Activated CD4-positive, alpha-beta T cell treated with anti-CD3 and anti-CD28 coated beads, Interleukin-2, amount 50 U/mL, for 48 hours (primary cell): ENCODE measurements around the gene CCDC15.
"Not testable (repeated sequence)": the region's sequence is repeated elsewhere in the genome, so short reads cannot be mapped to it uniquely, and the experiment has no call there.

Experiments
- DNase-seq, 2 experiments: peaks; one replicate each; pipeline ENCODE4 v3.0.0-alpha.2; 2020

Gene CCDC15

DNA sequence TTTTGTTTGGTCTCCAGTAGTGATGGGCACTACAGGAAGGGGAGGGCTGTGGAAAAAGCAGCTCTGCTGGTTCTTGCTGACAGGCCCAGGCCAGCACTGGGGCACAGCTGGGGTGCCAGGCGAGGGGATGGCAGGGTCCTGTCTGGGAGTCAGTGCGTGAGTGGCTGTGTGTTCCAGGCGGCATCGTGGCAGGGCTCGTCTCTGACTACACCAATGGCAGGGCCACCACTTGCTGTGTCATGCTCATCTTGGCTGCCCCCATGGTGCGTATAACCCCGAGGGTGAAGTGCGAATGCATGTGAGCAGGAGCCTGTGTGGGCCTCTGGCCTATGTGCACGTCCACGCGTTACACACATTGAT lies 130.0 kb downstream of the CCDC15 start:
- no peak for DNase-seq

DNA sequence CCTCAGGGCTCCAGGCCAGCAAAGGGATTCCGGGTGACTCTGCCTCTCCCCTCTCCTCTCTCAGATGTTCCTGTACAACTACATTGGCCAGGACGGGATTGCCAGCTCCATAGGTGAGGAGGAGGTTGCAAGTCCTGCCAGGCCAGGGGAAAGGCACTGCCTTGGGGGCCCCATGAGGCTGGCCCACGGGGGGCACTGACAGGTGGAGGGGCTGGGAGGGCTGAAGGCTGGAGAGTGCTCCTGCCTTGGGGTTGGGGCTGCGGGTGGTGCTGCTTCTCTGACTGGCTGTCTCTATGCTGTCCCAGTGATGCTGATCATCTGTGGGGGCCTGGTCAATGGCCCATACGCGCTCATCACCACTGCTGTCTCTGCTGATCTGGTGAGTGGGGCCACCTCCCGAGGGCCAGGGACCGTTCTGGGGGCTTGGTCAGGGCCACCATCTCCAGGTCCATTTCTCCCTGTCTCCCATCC lies 130.8 kb downstream of the CCDC15 start:
- DNase-seq: no peak

DNA sequence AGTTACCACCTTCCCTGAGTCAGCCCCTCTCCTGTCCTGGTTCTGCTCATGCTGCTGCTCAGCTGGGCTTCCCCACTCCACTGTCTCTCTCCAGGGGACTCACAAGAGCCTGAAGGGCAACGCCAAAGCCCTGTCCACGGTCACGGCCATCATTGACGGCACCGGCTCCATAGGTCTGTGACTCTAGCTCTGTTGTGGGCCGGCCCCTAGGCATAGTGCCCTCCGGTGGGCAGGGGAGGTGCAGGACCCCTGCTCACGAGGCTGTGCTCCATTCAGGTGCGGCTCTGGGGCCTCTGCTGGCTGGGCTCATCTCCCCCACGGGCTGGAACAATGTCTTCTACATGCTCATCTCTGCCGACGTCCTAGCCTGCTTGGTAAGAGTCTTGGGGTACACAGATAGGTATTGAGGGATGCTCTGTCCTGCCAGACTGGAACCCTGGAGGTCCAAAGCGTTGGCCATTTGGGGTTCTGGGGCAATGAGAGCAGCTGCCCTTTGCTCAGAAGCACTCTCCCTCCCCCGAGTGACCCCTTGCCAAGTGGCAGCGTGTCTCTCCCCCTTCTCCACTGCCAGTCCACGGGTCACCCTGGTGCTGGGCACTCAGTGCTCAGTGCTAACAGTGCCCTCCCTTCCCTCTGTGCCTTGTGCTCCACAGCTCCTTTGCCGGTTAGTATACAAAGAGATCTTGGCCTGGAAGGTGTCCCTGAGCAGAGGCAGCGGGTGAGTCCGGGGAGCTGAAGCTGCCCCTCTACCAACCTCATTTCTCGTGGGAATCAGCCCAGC lies 131.5 kb downstream of the CCDC15 start:
- DNase-seq: no peak

DNA sequence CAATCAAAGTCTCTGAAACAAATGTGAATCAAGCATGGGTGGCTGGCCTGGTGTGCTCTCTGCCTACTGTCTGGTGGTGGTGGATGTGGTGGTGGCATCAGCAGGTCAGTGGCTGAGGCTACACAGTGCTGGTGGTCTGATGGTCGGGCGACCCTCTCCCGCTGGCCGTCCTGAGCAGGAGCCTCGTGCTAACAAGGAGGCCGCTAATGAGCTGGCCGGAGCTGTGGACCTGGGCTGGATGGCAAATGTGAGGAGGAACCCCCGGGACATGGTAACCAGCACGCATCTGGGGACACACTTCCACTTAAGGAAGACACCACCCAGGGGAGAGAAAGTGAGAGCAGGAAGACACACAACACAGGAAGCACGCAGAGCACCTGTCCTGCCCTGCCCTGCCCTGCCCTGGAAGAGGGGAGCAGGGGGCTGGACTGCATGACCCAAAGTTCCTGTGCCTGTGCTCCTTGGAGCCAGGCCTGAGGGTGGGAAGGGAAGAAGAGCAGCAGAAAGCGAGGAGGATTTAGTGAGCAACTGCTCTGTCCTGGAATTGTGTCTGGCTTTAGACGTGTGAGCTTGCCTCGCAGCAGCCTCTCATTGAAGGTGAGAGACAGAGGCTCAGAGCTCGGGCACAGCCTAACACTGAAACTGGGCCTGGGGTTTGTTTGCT lies 132.8 kb downstream of the CCDC15 start:
- DNase-seq: no peak

DNA sequence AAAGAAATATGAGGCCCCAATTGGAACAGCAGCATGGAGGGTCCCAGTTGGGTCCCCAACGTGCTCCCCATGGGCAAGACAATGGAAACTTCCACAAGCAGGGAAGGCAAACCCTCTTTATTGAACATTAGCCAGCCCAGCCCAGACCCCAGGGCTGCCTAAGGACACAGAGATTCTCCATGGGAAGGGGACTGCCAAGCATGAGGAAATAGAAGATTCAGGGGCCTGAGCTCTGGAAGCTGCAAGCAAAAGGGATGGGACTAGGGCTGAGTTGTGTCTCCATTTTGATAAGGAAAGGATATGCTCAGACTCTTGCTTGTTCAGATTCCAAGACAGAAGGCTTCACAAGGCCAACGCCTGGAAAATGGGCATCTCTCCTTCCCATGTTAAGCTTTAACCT lies 134.1 kb downstream of the CCDC15 start:
- no peak for DNase-seq

DNA sequence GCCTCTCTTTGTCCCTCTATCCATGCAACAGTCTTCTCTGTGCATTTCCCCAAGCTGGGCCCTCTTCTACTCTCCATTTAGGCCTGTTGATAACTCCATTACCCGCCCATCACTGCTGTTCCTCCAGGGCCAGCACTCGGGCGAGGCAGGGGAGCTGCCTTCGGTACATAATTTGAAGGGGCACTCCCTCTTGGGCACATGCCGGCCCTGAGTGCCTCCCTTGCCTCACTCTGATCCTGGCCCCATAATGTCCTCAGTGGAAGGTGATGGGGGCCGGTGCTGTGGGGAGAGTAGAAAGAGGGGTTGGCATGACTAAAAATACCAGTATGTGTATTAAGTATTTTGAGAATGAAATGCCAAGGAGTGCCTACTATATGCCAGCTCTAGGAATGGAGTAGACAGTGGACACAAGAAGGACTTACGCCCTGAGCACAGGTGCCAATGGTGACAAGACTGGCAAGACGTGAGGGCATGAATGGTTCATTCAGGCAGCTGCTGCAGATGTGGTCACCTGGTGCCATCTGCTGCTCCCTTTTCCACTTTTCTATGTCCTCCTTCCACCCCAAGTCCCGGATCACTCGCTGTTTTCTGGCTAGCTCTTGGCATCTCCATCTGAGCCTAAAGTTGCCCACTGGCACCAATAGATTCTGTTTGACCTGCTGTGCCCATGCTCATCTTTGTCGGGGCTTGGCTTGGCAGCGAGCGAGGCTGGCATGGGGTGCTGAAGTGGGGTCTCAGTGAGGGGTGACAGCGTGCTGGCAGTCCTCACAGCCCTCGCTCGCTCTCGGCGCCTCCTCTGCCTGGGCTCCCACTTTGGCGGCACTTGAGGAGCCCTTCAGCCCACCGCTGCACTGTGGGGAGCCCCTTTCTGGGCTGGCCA lies 134.8 kb downstream of the CCDC15 start:
- DNase-seq: no peak

DNA sequence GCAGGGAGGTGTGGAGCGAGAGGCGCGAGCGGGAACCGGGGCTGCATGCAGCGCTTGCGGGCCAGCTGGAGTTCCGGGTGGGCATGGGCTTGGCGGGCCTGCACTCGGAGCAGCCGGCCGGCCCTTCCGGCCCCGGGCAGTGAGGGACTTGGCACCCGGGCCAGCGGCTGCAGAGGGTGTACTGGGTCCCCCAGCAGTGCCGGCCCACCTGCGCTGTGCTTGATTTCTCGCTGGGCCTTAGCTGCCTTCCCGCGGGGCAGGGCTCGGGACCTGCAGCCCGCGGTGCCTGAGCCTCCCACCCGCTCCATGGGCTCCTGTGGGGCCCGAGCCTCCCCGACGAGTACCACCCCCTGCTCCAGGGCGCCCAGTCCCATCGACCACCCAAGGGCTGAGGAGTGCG lies 135.5 kb downstream of the CCDC15 start:
- DNase-seq: not testable (repeated sequence)

DNA sequence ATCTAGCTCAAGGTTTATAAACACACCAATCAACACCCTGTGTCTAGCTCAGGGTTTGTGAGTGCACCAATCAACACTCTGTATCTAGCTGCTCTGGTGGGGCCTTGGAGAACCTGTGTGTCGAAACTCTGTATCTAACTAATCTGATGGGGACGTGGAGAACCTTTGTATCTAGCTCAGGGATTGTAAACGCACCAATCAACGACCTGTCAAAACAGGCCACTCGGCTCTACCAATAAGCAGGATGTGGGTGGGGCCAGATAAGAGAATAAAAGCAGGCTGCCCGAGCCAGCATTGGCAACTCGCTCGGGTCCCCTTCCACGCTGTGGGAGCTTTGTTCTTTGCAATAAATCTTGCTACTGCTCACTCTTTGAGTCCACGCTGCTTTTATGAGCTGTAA lies 136.1 kb downstream of the CCDC15 start:
- not testable (repeated sequence) for DNase-seq

DNA sequence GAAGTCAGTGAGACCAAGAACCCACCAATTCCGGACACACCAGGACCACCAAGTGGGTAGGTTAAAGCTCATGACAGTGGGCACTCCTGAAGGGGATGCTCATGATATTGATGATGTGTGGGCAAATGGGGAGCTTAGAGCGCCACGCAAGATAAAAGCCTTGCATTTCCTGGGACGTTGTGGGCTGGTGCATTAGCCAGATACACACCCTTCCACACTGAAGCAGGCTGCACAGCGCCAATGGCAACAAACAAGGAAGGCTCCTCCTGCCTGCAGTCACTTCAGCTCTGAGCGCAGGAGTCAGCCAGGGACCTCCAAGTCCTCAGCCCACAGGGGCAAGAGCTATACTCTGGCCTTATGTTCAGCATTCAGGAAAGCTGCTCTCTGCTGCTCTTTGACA lies 136.8 kb downstream of the CCDC15 start:
- DNase-seq: no peak
